Hematopoietic multipotent progenitor cell treated with erythropoietin and hydrocortisone succinate and interleukin-3 and kit ligand, for 6 days (in vitro differentiated cells): ENCODE data around the gene MTHFS.
A peak's percentile ranks its signal among the peaks of the same experiment; 100 is the strongest.

Experiments used
- DNase-seq: peaks from one replicate; pipeline ENCODE4 v3.0.0-alpha.2; 2015

The MTHFS gene

GRCh38 chr15:79811406-79812405, 85.1 kb downstream of the MTHFS start:
- no peak for DNase-seq

GRCh38 chr15:79804838-79805237, 92.0 kb downstream of the MTHFS start:
- no peak for DNase-seq

DNA sequence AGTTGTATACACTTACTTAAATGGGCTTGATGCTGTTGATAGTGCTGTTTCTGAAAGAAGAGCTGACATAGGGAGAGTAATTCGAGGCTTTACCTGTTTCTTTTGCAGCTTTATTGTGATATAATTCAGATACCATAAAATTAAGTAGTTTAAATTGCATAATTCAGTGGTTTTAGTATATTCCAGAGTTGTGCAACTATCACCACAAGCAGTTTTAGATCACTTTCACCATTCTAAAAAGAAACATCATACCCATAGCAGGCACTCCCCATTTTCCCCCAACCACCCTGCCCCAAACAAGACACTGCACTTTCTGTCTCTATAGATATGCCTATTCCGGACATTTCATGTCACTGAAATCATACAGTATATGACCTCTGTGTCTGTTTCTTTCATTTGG, 98.5 kb downstream of the MTHFS start:
- peak; percentile 56 for DNase-seq
